NCI-H1048 (cell line): ENCODE results near the gene ZBTB4.
"Not testable (repeated sequence)": the region's sequence is repeated elsewhere in the genome, so short reads cannot be mapped to it uniquely, and the experiment has no call there.

ENCODE experiments used
- DNase-seq: peaks from one replicate; lab custom pipeline; 2025; lab: John Stamatoyannopoulos, UW

ZBTB4 gene

DNA sequence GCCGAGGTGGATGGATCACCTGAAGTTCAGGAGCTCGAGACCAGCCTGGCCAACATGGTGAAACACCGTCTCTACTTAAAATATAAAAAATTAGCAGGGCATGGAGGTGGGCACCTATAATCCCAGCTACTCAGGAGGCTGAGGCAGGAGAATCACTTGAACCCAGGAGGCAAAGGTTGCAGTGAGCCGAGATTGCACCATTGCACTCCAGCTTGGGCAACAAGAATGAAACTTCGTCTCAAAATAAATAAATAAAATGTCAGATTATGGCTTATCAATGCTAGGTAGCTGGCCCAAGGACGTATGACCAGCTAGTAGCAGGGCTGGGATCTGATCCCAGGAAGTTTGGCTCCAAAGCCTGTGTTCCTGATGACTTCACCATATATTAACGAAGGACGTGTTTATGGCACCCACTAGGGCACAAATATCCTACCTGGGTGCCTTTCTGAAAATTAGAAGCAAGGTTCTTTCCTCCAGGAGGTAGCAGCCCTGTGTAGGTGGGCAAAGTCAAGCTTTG, 8.9 kb downstream of the ZBTB4 start:
- not testable (repeated sequence) for DNase-seq

DNA sequence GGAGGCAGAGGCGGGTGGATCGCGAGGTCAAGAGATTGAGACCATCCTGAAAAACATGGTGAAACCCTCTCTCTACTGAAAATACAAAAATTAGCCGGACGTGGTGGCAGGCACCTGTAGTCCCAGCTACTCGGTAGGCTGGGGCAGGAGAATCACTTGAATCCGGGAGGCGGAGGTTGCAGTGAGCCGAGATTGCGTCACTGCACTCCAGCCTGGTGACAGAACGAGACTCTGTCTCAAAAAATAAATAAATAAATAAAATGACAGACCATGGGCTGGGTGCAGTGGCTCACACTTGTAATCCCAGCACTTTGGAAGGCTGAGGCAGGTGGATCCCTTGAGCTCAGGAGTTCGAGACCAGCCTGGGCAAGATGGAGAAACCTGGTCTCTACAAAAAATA, 9.6 kb downstream of the ZBTB4 start:
- not testable (repeated sequence) for DNase-seq

DNA sequence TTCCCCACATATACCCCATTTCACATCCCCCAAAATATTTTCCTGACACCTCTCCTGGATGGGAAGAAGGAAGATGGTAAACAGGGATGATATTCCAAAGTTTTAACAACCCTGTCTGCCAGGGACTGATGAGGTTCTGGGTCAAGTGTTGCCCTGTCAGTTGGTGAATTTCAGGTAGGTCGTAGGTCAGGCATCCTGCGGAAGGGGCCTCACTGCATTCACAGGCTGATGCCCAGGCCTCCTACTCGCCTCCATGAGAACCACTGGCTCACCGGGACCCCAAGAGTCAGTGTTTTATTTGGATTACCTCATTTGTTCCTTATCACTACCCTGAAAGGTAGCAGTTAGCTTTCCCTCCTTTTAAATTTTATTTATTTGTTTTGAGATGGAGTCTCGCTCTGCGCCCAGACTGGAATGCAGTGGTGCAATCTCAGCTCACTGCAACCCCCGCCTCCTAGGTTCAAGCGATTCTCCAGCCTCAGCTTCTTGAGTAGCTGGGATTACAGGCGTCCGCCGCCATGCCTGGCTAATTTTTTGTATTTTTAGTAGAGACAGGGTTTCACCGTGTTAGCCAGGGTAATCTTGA, 10.5 kb downstream of the ZBTB4 start:
- DNase-seq, result no peak

DNA sequence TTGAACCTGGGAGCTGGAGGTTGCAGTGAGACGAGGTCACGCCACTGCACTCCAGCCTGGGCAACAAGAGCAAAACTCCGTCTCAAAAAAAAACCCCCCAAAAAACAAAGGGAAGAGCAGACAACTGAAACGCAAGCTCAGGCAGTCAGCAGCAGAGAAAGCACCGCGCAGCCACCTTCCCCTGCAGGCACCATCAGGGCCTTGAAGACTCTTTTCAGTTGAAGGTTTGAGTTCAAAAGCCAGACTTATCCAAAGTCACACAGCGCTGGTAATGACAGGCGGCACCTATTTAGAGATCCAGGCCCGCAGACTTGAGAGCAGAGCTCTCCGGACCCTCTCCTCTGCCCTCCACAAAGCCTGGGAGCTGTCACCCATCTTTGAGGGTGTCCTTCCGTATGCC, 11.1 kb downstream of the ZBTB4 start:
- no peak for DNase-seq

DNA sequence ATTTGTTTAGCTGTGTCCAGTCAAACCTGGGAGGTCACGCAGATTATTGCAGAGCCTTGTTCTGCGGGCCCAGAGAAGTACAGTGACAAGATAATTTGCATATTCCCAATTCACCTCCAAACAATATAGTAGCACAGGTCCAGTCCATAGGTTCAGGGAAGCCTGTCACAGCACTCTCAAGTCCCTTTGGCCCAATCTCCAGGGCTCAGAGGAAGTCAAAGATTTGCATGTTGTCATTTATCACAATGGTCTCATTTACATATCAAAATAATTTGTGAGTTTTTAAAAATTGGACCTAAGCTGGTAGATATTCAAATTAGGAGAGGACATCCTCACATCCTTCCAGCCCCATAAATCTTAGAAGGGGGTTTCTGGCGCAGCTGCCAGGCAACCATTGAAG, 11.9 kb downstream of the ZBTB4 start:
- DNase-seq, result no peak

- DNase-seq, result no peak
Observed at GRCh38 chr17:7466639-7467341, 12.6 kb downstream of the ZBTB4 start.

GRCh38 chr17:7466318-7466638, 13.2 kb downstream of the ZBTB4 start:
- DNase-seq, result no peak

- no peak for DNase-seq
Observed at GRCh38 chr17:7465597-7466275, 13.7 kb downstream of the ZBTB4 start.

DNA sequence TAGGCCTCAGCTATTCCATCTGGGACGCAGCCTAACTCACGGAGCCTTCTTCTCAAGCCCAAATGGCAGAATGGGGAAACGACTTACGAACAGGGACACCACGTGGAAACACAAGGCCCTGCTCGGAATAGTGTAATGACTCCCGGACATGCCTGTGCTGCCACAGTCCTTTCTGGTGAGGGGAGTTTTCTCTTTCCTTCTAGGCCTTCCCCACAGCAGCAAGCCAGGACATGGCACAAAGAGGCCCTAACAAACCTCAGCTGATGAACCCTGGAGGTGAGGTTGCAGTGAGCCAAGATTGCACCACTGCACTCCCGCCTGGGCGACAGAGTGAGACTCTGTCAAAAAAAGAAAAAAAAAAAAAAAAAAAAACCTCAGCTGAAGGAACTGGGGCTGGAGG, 15.3 kb downstream of the ZBTB4 start:
- no peak for DNase-seq

- DNase-seq, result no peak
Observed at GRCh38 chr17:7463372-7463846, 16.0 kb downstream of the ZBTB4 start.

DNA sequence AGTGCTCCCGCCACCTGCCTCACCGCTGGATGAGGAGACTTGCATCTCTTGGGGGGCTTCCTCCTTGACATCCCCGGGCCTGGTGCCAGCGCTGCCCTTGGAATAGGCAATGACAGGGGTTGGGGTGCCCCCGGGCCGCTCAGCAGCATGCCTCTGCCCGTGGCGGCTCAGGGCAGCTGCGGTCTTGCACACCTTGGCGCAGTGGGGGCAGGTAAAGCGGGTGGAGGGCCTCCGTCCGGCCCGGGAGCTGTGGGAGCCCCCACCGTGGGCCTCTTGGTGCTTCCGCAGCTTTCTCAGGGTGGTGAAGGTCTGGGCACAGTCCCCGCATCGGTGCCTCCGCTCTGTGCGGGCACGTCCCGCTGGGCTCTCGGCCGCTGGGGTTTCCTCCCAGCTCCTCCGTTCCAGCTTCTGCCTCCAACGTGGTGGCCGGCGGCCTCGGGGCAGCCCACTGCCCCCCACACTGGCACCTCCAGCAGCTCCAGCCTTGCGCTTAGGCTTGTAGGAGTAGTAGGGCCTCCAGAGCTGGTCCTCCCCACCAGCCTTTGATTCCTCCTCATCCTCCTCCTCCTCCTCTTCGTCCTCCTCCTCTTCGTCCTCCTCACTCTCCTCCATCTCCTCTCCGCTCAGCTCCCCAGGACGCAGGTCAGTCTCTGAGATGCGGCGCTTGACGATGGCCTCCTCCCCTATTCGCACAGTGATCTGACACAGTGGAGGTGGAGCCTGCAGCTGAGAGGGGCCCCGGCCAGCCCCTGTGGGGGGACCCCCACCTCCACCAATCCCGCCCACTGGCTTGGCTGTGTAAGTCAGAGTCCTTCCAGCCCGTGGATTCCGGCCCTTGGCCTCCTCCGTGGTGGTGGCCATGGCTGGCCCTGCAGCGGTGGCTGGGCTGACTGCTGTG, 16.7 kb downstream of the ZBTB4 start:
- DNase-seq, result no peak

DNA sequence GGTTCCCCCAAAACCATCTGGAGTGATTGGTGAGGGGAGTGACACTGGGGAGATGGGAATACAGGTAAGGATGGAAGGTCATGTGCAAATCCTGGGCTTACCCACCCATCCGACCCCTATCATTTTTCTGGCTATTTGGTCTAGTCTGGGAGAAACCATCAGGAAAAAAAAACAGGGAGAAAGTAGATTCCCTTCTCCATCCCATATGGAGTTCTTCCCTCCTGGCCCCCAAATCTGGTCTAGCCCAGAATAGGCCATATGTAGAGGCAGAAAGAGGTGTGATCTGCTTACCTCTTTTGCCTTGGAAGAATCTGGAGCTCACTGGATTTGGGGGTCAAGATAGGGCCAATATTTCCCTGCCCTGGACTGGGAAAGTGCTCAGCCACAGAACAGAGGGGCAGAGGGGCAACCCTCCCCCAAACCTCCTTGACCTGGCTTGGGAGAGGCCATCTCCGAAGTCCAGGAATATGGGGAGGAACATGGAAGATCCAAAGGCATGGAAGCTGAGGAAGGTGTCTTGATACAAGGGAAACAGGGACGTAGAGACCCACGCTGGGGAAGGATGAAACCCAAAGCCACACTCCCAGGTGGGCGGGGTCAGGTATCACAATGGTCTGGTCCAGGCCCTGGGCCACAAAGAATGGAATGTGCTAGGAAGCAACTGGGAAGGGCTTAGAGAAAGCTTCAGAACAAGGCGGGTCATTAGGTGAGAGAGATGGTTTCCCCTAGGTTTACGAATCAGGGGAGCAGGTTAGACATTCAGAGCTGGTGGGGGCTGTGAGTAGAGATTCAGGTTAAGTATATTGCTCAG, 18.4 kb downstream of the ZBTB4 start:
- DNase-seq, result no peak

DNA sequence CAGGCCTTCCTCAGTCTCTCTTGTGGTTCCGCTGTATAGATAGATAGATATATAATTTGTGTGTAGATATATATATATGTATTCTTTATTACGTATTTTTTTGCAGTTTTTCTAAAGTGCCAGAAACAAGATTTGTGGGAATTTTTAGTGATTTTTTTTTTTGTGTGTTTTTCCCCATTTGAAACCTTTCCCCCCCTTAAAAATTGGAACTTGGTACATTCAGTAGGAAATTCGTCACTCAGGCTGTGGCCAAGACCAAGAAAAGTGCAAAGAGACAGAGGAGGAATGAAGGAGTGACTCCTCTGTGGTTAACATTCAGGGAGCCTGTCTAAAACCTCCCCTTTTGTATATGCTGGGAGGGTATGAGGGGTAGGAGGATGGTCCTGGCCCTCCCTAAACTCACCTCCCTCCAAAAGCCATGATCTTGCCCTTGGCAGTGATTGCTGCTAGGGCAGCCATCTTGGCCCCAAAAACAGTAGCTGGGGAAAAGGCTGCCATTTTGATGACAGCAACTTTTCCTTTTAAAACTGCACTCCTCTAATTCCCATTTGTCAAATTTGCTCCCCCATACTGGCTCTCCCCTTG, 19.4 kb downstream of the ZBTB4 start:
- no peak for DNase-seq

DNA sequence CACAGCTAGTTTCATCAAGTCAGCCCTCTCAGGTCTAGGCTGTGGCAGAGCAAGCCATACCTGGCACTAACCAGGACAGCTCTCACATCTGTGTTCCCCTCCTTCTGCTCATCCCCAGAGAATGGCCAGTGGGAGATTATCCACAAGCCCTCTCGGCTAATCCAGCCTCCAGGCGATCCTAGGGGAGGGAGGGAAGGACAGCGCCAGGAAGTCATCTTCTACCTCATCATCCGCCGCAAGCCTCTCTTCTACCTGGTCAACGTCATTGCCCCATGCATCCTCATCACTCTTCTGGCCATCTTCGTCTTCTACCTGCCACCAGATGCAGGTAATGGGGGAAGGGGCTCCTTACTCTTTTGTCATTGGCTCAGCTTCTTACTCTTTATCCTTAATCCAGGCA, 31.0 kb downstream of the ZBTB4 start:
- no peak for DNase-seq

DNA sequence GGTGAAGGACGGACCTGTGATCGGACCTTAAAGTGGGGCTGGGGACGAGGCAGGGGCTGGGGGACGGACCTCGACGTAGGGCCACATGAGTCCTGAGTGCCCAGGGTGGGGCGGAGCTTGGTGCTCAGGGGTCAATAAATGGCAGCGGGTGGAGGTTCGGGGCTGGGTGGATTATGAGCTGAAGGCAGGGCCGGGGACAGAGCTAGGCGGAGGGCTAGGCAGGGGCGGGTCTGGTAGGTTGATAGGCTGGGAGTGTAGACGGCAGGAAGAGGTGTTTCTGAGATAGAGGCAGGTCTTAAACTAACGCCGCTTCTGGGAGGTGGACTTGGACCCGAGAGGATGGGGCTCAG, 33.8 kb downstream of the ZBTB4 start:
- DNase-seq, result no peak

DNA sequence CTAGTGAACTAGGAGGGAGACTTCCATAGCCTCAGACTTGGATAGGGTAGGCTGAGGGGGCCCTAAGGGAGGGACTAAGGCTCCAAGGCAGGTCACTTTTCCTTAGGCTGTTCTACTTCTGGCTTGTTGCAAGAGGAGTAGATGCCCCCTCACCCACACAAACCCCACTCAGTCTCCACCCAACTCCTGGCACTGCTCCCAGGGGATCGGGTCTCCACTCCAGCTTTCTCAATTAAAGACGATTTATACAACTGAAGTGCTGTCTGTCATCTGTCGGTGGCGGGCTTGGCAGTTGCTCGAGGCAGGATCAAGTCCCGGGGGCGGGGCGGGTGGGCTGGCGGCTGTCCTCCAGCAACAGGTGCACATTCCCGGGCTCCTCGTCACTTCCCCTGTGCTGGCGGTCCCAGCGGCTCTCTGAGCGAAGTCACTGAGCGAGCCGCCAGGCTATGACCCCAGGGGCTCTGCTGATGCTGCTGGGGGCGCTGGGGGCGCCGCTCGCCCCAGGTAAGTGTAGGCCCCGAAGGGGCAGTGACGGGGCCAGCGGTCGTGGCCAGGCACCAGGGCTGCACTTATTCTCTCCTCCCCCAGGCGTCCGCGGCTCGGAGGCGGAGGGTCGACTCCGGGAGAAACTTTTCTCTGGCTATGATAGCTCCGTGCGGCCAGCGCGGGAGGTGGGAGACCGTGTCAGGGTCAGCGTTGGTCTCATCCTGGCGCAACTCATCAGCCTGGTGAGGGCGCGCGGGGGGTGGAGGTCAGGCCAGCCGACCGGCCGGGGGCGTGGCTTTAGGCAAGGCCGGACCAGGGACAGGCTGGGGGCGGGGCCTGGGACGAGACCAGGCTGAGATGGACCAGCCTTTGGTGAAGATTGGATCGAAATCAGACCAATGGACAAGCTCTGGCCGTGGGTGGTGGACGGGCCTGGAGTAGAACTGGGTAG, 34.5 kb downstream of the ZBTB4 start, which contains the start of gene CHRNB1:
TSS of gene CHRNB1 (plus strand) at position 380 of the 937 bp plus-strand sequence. CDS start at position 447, 67 bp downstream.
- no peak for DNase-seq

DNA sequence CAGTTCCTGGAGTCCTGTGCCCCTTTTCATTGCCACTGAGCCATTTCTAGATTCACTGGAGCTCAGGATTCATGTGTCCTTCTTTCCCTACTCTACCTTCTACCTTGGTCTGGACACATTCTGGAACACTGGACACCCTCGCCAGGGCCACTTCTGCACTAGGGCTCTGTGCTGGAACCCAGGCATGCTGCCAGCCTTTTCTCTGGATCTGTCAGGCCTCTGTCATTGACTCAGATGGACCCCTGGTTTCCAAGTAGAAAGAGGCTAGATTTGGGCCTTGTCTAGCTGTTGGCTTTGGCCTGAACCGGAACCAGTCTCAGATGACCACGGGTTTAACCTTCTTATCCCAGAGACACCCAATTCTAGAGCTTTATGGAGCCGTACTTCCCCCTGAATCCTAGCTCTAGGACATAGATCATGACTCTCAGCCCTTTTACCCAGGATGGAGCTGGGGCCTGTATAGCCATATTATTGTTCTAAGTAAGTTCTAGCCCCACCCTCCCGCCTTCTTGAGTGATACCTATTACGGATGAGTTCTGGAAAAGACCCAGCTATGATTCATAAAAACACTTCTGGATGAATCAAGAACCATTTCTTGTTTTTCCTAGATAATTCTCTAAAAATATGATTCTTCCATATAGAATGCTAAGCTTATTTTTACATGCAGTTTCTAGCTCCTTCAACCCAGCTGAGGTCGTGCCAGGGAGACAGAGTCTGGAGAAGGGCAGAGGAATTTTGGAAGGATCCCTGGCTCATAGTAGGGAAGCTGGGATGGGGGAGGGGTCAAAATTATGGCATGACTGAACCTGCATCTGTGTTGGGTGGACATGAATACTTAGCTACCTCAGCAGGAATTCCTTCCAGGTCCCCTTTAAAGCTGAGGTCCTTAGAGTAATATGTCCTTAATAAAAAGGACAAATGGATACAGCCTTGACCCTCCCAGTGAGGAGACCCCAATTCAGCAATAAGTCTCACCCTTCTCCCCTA, 35.6 kb downstream of the ZBTB4 start:
- no peak for DNase-seq

GRCh38 chr17:7442142-7442541, 37.3 kb downstream of the ZBTB4 start:
- no peak for DNase-seq

DNA sequence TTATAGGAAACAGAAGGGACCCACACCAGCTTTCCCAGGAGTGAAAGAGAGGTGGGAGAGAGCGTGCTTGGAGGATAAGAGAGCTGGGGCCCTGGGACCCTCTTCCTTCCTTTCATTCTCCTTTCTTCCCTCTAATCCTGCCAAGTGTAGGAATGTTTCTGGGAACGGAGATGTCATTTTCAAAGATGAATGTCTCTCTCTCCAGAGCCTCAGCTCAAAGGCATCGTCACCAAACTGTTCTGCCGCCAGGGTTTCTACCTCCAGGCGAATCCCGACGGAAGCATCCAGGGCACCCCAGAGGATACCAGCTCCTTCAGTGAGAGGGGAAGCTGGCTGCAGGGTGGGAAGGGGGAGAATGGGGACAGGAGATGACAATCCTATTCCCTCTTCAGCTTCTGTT, 38.2 kb downstream of the ZBTB4 start:
- DNase-seq, result no peak
